AG20443 (cell line): ENCODE data around the gene CCDC57.

Experiments
- DNase-seq: peaks from one replicate; pipeline ENCODE4 v3.0.0; 2012; ENCODE audit warnings: low spot score, mixed read lengths

CCDC57 gene

DNA sequence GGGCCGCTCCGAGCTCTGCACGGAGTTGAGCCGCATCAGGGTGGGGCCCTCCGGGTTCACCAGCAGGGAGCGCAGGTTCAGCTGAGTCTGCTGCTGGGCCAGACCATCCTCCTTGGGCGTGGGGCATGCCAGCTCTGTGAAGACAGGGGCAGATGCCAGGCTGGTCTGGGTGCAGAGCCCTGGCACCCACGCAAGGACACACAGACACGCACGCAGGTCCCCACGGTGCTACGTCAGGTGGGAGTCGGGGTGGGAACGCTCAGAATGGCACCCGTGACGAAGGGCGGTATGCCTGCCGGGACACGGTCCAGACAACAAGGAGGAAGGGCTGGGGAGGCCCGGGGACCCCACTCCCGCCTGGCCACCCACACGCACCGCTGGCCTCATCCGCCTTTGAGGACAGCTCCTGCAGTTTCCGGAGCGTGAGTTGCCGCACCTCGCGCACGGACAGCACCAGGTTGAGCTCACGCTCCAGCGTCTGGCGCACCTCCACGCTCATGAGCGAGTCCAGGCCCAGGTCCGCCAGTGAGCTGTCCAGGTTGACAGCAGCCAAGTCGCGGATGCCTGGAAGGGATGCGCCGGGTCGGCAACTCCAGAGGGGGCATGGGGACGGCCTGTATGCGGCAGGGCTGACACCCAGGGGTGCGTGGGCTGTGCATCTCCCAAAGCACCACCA, 131.7 kb downstream of the CCDC57 start:
- no peak for DNase-seq

DNA sequence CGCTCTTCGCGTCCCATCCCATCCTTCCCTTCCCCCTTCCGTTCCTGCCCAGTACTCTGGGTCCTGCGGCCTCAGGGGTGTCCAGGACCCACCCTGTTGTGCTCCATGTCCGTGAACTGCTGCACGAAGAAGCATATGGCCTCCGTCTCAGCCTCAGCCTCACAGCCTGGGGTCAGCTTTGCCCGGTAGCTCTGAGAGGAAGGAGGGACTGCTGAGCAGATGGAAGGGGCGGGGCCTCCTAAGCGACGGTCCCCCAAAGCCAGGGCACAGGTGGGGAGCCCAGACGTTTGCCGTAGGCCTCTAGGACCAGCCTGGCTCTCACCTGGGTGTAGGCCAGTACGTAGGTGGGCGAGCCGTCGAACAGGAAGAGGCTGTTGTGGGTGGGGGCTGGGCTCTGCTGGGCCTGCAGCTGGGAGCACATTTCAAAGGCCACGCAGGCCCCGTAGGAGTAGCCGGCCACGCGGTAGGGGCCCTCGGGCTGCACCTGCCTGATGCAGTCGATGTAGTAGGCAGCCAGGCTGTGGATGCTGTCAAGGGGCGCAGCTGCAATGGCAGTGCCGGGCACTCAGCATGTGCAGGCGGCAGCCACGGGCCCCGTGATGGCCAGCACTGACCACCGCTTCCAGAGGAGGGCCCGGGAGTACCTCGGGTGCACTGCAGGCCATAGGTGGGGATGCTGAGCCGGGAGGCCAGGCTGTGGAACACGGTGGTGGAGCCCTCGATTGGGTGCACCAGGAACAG, 132.4 kb downstream of the CCDC57 start:
- no peak for DNase-seq

DNA sequence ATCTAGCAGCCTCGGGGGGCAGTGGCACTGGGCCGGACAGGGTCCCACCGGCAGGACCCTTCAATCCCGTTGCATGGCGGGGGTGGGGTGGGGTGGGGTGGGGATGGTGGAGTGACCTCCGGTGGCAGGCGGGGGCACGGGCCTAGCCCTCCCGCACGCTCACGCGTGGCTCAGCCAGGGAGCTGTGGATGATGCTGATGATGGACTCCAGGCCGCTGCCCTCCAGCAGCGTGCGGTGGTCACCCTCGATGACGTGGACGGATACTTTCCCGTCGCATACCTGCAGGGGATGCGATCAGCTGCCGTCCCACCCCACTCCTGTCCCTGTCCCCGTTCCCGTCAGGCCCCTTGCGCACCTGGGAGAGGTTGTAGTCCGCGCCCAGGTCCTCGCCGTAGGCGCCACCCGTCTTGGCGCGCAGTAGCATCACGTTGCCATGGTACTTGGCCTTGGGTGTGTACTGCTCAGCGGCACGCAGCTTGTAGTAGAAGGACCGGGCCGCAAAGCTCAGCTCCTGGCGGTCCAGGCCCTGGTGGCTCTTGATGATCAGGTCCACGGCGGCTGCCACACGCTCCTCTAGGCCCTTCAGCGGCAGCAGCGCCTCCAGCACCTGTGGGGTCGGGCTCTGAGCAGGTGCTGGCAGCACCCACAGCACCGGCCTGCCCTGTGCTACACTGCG, 133.5 kb downstream of the CCDC57 start:
- DNase-seq = no peak

DNA sequence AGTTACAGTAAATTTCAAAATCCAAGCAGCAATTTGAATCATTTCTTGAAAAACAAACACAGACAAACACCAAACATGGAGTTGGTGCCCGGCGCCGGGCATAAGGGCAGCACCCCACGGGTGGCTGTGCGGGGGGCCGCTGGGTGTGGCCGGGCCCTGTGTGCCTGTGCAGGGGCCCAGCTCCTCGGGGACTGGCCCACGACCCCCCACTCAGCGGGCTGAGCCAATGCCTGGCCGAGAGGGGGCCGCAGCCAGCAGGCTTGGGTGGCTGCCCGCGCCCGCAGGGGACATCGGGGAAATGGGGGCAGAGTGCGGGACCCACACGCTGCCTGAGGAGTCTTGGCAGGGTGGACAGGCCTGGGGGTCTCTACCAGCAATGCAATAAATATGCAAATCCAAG, 134.2 kb downstream of the CCDC57 start:
- DNase-seq = no peak

DNA sequence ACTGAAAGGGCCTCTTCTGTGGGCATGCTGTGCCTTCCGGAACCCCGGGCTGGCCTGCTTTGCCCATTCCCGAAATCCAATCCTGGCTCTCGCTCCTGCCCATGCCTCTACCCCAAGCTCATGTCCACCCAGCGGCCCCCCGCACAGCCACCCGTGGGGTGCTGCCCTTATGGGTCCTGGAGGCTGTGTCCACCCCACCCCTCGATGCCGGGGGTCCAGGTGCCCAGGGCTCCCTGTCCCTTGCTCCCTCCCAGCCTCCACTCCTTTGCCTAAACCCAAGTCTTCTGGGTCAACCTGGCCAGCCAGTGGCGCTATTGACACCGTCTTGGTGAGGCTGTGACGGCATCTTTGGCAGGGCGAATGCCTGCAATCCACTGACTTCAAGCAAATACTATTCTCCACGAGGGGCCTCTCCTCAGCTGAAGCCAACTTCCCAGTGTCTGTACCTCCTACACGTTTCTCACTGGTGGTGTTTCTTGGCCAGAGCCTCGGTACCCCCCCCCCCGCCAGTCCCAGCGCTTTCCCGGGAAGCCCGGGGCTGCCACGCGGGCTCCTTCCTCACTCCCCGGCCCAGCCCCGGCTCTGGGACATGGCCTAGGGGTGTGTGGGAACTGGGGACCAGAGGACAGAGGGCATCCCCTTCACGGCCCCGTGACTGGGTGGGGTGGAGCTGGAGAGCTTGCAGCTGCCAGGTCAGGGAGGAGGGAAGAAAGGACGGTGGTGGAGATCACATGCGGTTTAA, 134.9 kb downstream of the CCDC57 start:
- no peak for DNase-seq

DNA sequence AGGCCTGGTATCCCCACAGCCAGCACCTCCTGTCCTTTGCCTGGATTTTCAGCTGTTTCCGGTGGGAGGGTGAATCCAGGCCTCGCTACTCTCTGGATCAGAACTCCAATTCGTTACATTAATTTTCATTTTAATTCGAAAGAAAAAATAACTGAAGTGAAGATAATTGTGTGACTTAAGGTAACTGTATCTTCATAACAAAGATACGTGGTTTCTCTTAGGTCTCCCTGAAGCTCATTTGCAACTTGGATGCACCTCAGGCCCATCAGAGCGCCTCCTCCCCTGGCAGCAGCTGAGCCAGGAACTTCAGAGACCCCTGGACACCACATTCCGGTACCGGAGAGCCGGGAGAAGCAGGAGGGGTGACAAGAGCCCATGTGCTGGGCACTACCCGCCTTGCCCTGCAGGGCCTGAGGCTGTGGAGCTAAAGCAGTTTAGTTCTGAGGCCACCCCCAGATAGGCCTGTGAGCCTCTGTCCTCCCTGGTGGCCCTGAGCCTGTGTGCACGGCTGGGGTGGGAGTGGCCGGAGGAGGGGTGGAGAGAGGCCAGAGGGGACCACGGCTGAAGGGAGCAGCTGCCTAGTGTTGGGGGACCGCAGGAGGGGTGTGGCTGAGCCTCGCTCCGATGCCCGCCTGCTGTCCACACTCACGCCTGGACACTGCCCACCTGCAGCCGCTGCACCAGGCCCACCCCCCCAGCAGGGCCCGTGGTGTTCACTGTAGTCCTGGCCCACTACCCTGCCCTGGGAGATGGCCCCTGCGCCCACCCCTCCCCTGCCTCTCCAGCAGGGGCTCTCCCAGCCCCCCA, 135.7 kb downstream of the CCDC57 start:
- DNase-seq = no peak

DNA sequence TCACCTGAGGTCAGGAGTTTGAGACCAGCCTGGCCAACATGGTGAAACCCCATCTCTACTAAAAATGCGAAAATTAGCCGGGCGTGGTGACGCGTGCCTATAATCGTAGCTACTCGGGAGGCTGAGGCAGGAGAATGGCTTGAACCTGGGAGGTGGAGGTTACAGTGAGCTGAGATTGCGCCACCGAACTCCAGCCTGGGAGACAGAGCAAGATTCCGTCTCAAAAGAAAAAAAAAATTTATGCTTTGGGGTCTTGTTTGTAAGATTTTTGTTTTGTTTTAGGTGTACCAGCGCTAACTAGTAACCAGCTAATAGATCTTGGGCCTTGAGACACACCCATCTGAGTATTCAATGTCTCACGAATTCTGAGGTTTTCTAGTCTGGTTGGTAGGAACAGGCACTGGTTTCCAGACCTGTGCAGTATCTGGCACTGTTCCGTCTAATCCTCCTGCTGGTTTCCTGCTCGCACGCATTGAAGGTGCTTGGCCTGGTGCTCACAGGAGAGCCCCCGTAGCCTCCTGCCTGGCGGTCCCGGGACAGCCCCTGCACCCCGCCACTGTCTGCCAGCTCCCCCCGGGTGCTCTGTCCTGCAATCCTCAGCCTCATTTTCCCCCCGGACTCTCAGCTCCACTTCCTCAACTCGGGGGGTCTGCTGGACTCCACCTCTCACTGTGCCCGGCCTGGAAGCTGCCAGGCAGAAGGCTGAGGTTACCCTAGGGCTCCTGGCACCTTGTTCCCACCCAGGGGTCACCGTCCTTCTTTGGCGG, 136.4 kb downstream of the CCDC57 start:
- no peak for DNase-seq

DNA sequence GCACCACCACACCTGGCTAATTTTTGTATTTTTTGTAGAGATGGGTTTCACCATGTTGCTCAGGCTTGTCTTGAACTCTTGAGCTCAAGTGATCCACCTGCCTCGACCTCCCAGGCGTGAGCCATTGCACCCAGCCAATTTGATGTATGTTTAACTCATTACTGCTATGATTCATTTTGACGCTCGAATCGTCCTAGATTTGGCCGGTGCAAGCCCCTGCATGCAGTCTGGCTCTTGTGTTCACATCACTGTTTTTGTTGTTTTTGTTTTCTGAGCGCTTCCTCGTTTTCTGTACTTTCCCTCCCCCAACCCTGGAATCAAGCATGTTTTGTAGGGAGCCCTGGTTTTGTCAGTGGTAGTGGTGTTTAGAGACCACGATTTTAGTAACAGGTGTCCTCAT, 139.2 kb downstream of the CCDC57 start:
- no peak for DNase-seq

DNA sequence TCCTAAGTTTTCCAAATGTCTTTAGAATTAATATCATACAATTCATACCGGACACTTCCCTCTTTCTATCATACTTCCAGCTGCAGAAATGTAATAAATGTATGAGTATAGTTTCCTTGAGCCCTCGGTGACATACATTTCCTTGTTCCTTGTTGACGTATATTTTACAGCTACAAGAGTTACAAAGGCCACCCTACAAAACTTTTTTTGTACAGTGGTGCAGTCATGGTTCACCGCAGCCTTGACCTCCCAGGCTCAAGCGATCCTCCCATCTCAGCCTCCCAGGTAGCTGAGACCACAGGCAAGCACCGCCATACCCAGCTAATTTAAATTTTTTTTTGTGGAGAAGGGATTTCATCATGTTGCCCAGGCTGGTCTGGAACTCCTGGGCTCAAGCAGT, 139.8 kb downstream of the CCDC57 start:
- DNase-seq = no peak

DNA sequence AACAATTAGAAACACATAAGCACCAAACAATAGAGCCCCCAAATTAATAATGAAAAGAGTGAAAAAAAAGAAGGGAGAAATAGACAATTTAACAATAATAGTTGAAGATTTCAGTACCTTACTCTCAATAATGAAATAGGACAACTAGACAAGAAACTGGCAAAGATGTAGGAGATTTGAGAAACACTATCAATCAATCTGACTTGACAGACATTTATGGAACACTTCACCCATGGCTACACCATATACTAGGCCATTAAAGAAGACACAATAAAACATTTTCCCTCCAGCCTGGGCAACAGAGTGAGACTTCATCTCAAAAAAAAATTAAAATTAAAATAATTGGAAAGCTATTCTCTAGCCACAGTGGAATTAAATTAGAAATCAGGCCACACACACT, 142.0 kb downstream of the CCDC57 start:
- DNase-seq = no peak

DNA sequence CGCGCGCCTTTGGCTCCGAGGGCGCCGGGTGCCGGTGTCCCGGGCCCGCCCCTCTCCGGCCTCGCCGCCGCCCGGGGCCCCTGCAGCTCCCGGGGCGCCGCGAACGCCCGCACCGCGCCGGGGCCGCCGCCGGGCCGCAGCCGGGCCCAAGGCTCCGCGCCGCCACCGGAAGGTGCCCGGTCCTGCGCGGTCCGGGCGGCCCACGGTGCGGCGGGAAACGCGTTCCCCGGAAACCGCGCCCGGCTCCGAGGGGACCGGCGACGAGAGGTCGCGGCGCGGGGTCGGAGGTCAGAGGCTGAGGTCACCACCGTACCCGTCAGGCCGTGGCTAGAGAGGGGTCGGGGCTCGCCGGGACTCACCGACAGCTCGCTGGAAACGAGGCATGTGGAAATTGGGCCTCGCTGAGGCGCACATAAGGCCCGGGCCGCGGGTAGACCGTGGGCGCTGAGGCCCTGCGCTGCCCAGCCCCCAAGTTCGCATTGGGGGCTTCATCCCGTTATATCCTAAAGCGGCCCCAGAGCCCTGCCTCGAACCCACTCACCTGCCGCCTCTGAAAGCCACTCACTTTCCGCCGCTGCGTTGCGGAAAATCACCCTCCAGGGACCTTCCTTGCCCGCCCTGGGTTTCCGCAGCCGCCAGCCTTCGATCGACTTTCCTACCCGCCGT, 146.9 kb downstream of the CCDC57 start, which contains the start of gene DUS1L:
DUS1L (minus strand) TSS at position 167 of the 666 bp plus-strand sequence. CDS start 745 bp downstream, outside the sequence.
- peak; percentile 97 for DNase-seq

DNA sequence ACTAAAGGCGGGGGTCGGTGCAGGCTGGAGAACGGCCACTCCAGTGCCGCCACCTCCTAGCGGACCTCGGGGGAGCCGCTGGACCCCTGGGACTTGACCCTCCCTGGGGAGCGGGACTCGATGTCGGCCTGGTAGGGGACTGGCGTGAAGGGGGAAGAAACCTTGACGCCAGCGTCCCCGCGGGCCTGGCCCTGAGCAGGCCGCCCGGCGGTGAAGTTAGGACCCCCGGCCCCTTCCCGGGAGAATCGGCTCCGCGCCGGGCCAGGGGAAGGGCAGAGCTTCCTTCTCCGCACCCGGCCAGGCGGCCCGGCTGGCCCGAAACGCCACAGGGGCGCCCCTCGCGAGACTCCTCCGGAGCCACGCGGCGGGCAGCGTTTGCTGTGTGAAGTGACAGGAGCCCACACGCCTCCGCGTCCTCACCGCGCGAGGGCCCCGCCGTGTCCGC, 147.4 kb downstream of the CCDC57 start:
- no peak for DNase-seq

DNA sequence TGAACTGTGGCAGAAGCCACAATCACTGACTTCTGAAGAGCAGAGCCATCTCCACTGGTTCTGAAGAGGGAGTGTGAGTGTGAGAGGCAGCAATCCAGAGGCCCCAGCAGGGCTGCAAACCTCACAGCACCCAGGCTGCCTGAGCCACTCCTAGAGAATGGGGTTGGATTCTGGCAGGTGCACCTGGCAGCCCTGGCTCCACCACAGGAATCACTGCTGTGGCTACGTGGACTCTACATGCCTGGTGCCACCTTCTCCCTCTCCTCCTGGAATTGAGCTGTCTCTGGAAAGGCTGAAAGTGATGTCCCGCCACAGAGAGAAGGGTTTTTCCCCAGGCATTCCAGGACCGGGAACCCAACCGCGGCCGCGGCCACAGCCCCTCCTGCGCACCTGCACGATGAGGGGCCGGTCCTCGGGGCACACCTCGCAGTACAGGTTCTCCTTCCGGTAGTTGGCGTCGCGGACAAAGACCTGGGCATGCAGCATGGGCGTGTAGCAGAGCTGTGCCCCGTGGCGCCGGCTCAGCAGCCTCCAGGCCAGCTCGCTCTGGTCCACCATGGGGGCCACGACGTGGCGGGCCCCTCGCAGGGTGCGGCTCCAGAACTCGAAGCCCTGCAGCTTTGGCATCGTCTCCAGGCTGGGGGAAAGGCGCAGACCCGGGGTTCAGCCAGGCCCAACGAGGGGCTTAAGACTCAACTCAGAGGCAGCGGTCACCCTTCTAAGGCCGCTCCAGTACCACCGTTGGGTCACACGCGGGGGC, 148.0 kb downstream of the CCDC57 start:
- DNase-seq = no peak

DNA sequence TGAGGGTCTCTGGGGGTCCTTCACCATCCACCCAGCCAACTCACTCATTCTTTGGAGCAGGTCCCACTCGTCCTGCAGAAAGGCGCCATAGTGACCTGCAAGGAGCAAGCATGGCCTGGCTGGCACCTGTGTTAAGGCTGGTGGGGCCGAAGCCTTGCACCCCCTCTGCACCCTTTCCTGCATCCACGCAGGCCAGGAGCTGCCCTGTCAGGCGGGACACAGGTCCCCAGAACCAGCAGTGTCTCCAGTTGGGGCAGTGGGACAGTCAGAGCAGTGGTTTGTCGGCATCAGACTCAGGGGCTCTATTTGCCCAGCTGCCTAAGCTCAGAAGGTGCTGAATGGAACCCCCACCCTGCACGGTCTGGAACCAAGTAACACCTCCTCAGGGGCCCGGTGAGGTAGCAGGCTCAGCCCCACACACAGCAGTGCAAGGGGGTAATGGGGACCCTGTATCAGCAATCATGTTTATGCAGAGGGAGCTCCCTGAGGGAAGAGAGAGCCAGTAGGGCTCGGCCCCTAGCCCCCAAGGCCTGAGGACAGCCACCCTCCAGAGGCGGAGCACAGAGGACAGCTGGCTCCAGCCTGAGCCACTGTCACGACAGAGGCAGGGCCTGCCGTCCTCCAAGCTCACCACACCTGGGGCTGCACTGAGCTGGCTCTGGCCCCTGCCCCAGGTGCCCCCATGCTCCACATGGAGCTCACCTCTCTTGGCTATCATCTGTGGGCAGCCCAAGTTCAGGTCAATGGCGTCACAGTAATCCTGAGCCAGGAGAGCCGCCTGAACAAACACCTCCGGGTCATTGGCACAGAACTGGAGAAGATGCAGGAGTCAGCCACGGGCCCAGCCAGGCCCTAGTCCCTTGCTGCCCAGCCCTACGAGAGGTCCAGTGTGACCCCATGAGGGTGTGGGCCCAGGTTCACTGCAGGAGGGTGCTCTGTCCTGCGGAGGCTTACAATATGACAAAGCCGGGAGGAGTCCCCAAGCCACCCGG, 148.9 kb downstream of the CCDC57 start:
- no peak for DNase-seq

DNA sequence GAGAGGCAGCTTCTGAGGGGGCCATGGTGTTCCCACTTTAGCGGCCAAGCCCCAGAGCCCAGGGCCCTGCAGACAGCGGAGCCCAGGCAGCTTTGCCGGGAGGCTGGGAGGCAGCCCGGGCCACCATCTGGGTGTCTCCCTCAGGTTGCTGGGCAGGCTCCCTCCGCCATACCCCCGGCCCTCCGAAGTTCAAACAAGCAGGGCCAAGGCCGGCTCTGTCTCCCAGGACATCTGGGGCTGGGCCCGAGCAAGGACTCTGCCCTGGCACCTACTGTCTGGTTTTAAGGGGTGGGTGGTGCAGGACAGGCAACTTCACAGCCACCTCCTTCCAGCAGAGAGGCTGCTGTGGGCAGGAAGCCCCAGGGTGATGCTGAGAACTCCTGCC, 149.7 kb downstream of the CCDC57 start:
- DNase-seq = no peak

DNA sequence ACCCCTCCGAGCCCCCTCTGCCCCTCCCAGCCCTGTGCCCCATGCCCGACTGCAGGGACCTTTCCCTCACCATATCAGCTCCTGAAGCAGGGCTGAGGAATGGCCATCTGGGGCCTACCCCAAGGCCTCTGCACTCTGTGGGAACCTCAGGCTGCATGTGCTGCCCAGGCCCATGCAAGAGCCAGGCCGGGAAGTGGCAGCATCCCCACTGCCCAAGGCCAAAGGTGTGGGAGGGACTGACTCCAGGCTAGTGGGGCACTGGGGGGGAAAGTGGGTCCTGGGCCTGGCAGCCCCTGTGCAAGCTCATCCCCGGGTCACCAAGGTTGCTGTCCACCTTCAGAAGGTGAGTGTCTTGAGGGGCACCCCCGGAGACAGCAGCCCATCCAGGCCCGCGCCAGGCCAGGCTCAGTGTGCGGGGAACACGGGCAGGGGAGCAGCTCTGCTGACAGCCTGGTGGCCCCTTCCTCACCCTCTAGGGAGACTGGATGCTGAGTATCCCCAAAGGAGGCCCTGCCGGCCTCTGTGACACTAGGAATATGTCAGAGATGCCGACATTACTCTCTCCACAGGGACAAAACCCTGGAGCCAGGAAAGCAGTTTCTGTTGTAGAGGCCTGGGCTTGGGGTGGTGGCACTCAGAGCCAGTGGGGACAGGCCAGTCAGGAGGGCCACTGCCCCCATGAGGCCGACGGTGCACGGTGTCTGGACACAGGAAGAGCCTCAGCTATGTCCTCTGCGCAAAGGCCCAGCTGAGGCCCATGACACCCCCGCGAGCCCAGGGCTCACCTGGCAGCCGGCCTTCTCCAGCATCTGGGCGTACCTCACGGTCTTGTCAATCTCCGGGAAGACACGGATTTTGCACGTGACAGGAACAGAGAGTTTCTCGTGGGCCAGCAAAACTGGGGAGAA, 150.3 kb downstream of the CCDC57 start:
- DNase-seq = no peak
